HepG2 (cell line): ENCODE measurements around the gene MIDN.

Experiments
- ARID4A ChIP-seq: sonication (generic); formaldehyde crosslinking; IDR thresholded peaks from 2 replicates; pipeline ENCODE4 v1.5.0; 2020; ENCODE audit warnings: mild to moderate bottlenecking, missing genetic modification reagents, borderline replicate concordance
- CEBPB ChIP-seq: IDR thresholded peaks from 2 replicates; pipeline ENCODE4 v1.6.1; 2011; ENCODE audit warnings: low read depth, low read length, improper control_type of control experiment, borderline replicate concordance
- CREB1 ChIP-seq, 2 experiments: fragments of 450-650 bp in 1 of 2; IDR thresholded peaks; 2 replicates each; pipeline ENCODE4 v1.6.1; 2016 to 2017; ENCODE audit warnings: control low read depth in 1 of 2, mild to moderate bottlenecking in 1 of 2, missing compliant biosample characterization in 1 of 2, missing genetic modification characterization in 1 of 2
- CTCF ChIP-seq: sonication (generic); formaldehyde crosslinking; IDR thresholded peaks from 2 replicates; pipeline ENCODE4 v1.5.0; 2020; ENCODE audit warnings: mild to moderate bottlenecking, missing genetic modification reagents, moderate library complexity
- DMTF1 ChIP-seq: sonication (generic); formaldehyde crosslinking; IDR thresholded peaks from 2 replicates; pipeline ENCODE4 v1.4.0; 2020; ENCODE audit warnings: mild to moderate bottlenecking, missing genetic modification reagents
- FLYWCH1 ChIP-seq: sonication (generic); formaldehyde crosslinking; IDR thresholded peaks from 2 replicates; pipeline ENCODE4 v1.8.1; 2023; ENCODE audit warnings: mild to moderate bottlenecking, missing genetic modification reagents
- MYC ChIP-seq: sonication (generic); formaldehyde crosslinking; IDR thresholded peaks from 2 replicates; pipeline ENCODE4 v1.9.0; 2021; ENCODE audit warnings: missing genetic modification reagents, borderline replicate concordance
- NFIC ChIP-seq: IDR thresholded peaks from 2 replicates; pipeline ENCODE4 v1.6.1; 2012; ENCODE audit warnings: mild to moderate bottlenecking, low read length, inconsistent platforms
- POLR2AphosphoS5 ChIP-seq: IDR thresholded peaks from 2 replicates; pipeline ENCODE4 v1.6.1; 2012; ENCODE audit warnings: low read depth, low read length
- RCOR2 ChIP-seq: IDR thresholded peaks from 2 replicates; pipeline ENCODE4 v1.6.1; 2016; ENCODE audit warnings: missing biosample characterization, missing genetic modification reagents
- SMARCE1 ChIP-seq: fragments of 450-650 bp; IDR thresholded peaks from 2 replicates; pipeline ENCODE4 v1.6.1; 2017; ENCODE audit warnings: borderline replicate concordance
- ZBTB33 ChIP-seq: sonication (generic); formaldehyde crosslinking; IDR thresholded peaks from 2 replicates; pipeline ENCODE4 v1.4.0; 2020; ENCODE audit warnings: missing genetic modification reagents
- ZNF468 ChIP-seq: sonication (generic); formaldehyde crosslinking; IDR thresholded peaks from 2 replicates; pipeline ENCODE4 v1.8.0; 2022; ENCODE audit warnings: mild to moderate bottlenecking, moderate library complexity, missing genetic modification reagents
- ZNF660 ChIP-seq: sonication (generic); formaldehyde crosslinking; IDR thresholded peaks from 2 replicates; pipeline ENCODE4 v1.5.1; 2020; ENCODE audit warnings: mild to moderate bottlenecking, low read depth, missing genetic modification reagents, borderline replicate concordance

GRCh38 chr19:1284979-1285736 lies 36.8 kb downstream of the MIDN start:
- TF ChIP-seq CEBPB (no peak), SMARCE1 (no peak), CTCF (CRISPR knock-in tag) (no peak), POLR2AphosphoS5 (0 out of 2 replicates have a peak, but pooled peaks have one; percentile 19), ARID4A (CRISPR knock-in tag) (peak; percentile 49), ZNF660 (CRISPR knock-in tag) (no peak), MYC (peak; percentile 20; the same call in 1 of the 2 replicates), ZNF468 (CRISPR knock-in tag) (no peak), FLYWCH1 (CRISPR knock-in tag) (no peak), RCOR2 (no peak), NFIC (no peak), ZBTB33 (CRISPR knock-in tag) (no peak), DMTF1 (CRISPR knock-in tag) (no peak), CREB1 (IDR thresholded peaks at IDR 0.05) (no peak), CREB1 (CRISPR knock-in tag; IDR thresholded peaks at IDR 0.05) (no peak)
